ENCODE results near the gene MMEL1. TPM values are rescaled to one million over a fixed set of nuclear protein-coding genes. Genes with fewer than 3 reads are reported as not detected.

MMEL1 gene
- total and polyA plus RNA-seq, 2 donors (not counting 3 experiments of a cell fraction or from before 2014, with no cell fraction given), result 1.1 to 1.2 TPM

- Histone ChIP-seq H2AFZ (ENCODE audit: low read depth, low read length) (peak overlapping the region; percentile 81), H3K27ac (ENCODE audit: insufficient read depth, low read depth, low read length) (peak overlapping the region; percentile 53), H3K36me3 (ENCODE audit: control insufficient read depth in 2 of 2, extremely low read depth in 1 of 2, insufficient read depth in 2 of 2, low read length in 2 of 2) (peaks cover 0 to 7% of the 10 kb centered on the region in 2 experiments), H3K4me3 (replicated peaks in 1 of 3; ENCODE audit: insufficient read depth in 1 of 3, low read depth in 1 of 3, low read length in 3 of 3) (peak overlapping the region; percentile 15 to 38 (median 28)), H3K4me1 (ENCODE audit: control insufficient read depth, extremely low read depth, insufficient read depth, low read length) (peaks cover 23% of the 10 kb centered on the region), H3K27me3 (ENCODE audit: control insufficient read depth in 2 of 2, insufficient read depth in 2 of 2, low read length in 2 of 2) (no peaks in the 10 kb centered on the region), H4K20me1 (replicated peaks; ENCODE audit: control insufficient read depth, extremely low read depth, insufficient read depth, low read length) (no peaks in the 10 kb centered on the region), H3K79me2 (ENCODE audit: control insufficient read depth, insufficient read depth, low read length) (no peaks in the 10 kb centered on the region), H3K4me2 (ENCODE audit: insufficient read depth, low read length) (peak overlapping the region; percentile 60), H3K9ac (replicated peaks; ENCODE audit: extremely low read depth, insufficient read depth, low read length) (peak overlapping the region; percentile 37), H3K9me3 (replicated peaks; ENCODE audit: control insufficient read depth, insufficient read depth, low read length) (no peaks in the 10 kb centered on the region), H3K9me1 (replicated peaks; ENCODE audit: control insufficient read depth, extremely low read depth, insufficient read depth, low read length) (no peaks in the 10 kb centered on the region)
- intact Hi-C loops (cut with micrococcal nuclease) (loop anchor here (1.0 kb wide), 2 partner anchors 21 to 86 kb away; no protein-coding TSS in a partner anchor), dilution Hi-C loops (cut with MboI; ENCODE audit: extremely low pct_ligation_motif_present, low sequenced_read_pairs) (no loop called here)
- TF ChIP-seq EZH2 (IDR thresholded peaks at IDR 0.05; ENCODE audit: borderline replicate concordance, low read depth, low read length, severe bottlenecking), result no peak
- no peak for TF ChIP-seq CTCF (IDR thresholded peaks at IDR 0.05; ENCODE audit: extremely low read depth in 1 of 2, insufficient read depth in 1 of 2, low read depth in 1 of 2, low read length in 2 of 2)
- no peak for TF ChIP-seq MYC (IDR thresholded peaks at IDR 0.05; ENCODE audit: low read depth, low read length)
- no peak for TF ChIP-seq POLR2AphosphoS5 (IDR thresholded peaks at IDR 0.05; ENCODE audit: insufficient read depth, low read depth, low read length)
- no peak for TF ChIP-seq MAX (IDR thresholded peaks at IDR 0.05; ENCODE audit: insufficient read depth, insufficient read length)
- no peak for TF ChIP-seq FOS (IDR thresholded peaks at IDR 0.05; ENCODE audit: borderline replicate concordance, insufficient read depth, low read length)
- TF ChIP-seq JUN (IDR thresholded peaks at IDR 0.05; ENCODE audit: borderline replicate concordance, insufficient read depth, insufficient read length, low read depth), result no peak
- no peak for TF ChIP-seq POLR2A (IDR thresholded peaks at IDR 0.05; ENCODE audit: low read depth, low read length)
- TF ChIP-seq GATA2 (IDR thresholded peaks at IDR 0.05; ENCODE audit: insufficient read depth, insufficient read length, low read depth, low read length), result no peak
- ChIA-PET POLR2A (interaction anchor here (1.2 kb wide), 1 partner anchor 29 kb away, joined by 3 read pairs; no protein-coding TSS in a partner anchor), CTCF (interaction anchor here (0.9 to 2.9 kb wide), 4 partner anchors 10 to 142 kb away, joined by 5 to 23 read pairs (median 10); partner anchors contain the start of gene PRXL2B)
- FAIRE-seq, result no peak
- no peak for DNase-seq (ENCODE audit: low read depth, low spot score)
- TSS peak; percentile 53 for BruUV-seq (replicated peaks)
These were observed 75.9 kb downstream of the MMEL1 start for GRCh38 chr1:2556678-2557481.

Measured in endothelial cell of umbilical vein (primary cell).